HG02973 (cell line): ENCODE results near the gene SLC35F6.
"Not testable (repeated sequence)": the region's sequence is repeated elsewhere in the genome, so short reads cannot be mapped to it uniquely, and the experiment has no call there.

Source experiments
- ATAC-seq: cut with Tn5 transposase; IDR thresholded peaks from one replicate; pipeline ENCODE4 v1.9.1; 2021; ENCODE audit warnings: moderate library complexity; ENCODE audit not compliant: unreplicated experiment

Gene SLC35F6

DNA sequence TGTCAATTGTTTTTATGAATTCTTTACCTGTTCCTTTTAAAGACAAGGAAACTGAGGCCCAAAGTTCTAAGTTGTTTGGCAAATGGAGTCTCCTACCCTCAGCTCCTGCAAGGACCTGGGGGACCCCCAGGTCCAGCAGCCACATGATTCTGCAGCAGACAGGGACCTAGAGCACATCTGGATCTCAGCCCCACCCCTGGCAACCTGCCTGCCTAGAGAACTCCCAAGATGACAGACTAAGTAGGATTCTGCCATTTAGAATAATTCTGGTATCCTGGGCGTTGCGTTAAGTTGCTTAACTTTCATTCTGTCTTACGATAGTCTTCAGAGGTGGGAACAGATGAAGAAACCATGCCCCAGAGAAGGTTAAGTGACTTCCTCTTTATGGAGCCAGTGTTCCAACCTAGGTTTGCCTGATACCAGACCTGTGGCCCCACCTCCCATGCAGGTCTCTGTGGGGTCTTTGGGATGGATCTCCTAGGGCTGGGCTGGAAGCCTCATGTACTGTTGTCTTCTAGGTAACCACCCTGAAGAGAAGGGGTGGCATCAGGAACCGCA lies 16.2 kb downstream of the SLC35F6 start:
- no peak for ATAC-seq

DNA sequence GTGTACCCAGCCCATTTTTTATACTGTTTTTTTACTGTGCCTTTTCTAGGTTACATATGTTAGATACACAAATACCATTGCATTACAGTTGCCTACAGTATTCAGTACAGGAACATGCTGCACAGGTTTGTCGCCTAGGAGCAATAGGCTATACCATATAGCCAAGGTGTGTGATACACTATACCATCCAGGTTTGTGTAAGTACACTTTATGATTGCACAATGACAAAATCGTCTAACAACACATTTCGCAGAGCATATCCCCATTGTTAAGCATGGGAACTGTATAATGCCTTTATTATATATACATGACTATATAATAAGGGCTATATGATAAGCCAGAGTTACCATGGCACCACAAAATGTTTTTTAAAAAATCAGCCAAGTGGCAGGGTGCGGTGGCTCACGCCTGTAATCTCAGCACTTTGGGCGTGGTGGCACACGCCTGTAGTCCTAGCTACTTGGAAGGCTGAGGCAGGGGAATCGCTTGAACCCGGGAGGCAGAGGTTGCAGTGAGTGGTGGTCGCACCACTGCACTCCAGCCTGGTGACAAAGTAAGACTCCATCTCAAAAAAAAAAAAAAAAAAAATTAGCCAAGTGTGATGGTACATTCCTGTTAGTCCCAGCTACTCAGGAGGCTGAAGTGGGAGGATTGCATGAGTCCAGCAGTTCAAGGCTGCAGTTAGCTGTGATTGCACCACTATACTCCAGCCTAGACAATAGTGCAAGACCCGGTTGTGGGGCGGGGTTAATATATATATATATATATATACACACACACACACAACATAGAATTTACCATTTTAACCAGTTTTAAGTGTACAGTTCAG lies 19.0 kb downstream of the SLC35F6 start:
- ATAC-seq: no peak

DNA sequence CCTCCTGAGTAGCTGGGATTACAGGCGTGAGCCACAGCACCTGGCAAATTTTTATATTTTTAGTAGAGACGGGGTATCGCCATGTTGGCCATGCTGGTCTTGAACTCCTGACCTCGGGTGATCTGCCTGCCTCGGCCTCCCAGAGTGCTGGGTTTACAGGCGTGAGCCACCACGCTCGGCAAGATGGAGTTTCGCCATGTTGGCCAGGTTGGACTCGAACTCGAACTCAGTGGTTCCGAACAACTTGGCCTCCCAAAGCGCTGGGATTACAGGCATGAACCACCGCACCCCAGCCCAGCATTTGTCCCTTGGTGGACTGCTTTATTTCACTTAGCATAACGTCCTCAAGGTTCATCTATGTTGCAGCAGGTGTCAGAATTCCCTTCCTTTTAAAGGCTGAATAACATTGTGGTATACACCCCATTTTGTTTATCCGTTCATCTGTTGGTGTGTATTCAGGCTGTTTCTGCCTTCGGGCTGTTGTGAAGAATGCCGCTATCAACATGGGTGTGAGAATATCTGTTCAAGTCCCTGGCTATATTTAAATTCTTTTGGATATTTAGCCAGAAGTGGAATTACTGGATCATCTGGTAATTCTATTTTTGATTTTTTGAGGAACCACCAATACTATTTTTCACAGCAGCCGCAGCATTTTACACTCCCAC lies 20.6 kb downstream of the SLC35F6 start:
- ATAC-seq: no peak

DNA sequence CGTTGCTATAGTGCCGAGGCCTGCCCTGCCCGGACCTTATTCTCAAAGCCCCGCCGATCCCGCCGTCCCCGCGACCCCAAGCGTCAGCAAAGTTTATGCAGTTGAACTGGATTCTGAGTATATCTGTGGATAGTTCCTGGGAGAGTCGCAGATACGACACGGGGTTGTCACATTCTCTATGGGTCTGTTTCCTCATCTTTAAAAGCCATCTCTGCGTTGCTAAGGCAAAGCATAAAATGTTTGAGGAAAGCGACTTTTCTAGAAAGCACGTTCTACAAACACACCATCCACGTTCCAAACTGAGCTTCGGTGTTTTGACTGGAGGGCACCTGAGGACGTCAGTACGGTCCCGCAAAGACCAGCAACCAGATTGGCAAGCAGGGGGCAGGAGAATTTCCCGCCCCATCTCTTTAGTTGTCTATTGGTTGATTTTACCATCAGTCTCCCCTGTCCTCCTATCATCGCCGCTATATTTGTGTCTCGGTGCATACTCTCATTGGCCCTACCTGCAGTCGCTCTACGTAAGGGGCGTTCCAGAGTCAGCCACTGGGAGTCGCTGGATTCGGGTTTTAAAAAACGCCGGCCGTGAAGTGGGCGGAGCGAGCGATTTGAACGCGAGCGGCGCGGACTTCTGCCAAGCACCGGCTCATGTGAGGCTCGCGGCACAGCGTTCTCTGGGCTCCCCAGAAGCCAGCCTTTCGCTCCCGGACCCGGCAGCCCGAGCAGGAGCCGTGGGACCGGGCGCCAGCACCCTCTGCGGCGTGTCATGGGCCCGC lies 21.5 kb downstream of the SLC35F6 start, which contains the start of gene CENPA:
Gene CENPA (plus strand): TSS at position 626 of the 776 bp plus-strand sequence. CDS start 141 bp downstream, at position 767.
- ATAC-seq: peak; percentile 95

DNA sequence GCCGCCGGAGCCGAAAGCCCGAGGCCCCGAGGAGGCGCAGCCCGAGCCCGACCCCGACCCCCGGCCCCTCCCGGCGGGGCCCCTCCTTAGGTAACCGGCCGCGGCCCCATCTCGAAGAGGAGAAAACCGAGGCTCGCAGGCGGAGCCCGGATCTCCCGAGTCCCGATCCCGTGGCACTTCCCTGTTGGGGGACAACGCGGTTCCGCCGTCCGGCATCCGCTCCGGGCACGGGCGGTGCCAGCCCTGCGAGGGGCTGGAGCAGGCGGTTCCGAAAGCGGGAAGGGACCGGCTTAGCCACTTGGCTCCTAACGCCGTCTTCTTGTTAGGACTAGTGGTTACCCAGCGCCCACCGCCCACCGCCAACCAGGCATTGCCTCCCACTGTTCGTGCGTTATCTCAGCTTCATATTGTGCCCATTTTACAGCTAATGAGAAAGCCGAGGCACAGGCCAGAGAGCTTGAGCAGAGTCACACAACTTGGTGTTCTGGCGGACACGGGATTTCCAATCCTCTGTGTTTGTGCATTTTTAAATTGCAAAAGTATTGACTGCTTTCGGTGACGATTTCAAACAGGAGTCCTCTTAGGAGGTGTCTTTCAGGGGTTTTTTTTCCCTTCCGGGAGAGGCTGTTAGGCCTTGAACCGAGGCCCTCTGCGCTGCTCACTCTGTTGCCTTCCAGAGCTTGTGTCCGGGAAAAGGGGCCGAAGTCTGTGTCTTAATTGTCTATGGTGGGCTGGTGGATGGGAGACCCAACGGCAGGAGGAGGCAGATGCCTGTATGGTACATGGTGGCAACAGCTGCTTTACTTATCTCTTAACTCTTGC lies 22.3 kb downstream of the SLC35F6 start:
- ATAC-seq: peak; percentile 3

DNA sequence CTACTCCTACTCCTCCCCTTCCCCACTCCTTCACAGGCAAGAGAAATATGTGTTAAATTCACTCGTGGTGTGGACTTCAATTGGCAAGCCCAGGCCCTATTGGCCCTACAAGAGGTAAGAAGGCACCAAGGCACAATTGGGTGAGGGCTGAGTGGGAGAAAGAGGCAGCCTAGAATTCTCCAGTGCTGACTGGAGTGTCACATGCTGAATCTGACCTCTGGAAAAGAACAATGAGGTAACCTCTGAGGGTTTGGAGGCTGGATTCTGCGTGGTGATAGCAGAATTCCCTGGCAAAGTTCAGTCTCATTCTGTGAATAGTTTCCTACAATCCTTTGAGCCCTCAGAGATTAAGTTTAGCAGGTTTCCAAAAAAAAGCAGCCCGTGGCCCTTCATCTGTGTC lies 28.6 kb downstream of the SLC35F6 start:
- ATAC-seq: no peak

DNA sequence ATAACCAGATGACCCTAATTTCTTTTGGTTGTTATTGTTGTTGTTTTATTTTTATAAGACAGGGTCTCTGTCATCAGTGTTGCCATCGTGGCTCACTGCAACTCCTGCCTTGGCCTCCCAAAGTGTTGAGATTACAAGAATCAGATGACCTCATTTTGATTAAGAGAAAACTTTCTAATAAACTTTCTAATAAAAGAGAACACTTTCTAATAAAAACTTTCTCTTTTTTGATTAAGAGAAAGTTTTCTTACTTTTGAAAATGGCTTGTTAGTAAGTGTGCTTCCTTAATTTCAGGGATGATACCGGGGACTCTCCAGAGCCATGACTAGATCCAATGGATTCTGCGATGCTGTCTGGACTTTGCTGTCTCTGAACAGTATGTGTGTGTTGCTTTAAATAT lies 29.4 kb downstream of the SLC35F6 start:
- ATAC-seq: no peak

DNA sequence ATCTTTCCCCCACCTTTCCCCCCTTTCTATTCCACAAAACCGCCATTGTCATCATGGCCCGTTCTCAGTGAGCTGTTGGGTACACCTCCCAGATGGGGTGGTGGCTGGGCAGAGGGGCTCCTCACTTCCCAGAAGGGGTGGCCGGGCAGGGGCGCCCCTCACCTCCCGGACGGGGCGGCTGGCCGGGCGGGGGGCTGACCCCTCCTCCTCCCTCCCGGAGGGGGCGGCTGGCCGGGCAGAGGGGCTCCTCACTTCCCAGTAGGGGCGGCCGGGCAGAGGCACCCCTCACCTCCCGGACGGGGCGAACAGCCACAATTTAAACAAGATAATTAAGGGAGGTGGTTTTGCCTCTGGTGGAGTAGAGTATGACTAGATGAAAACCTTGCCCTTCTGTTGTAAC lies 31.1 kb downstream of the SLC35F6 start:
- ATAC-seq: not testable (repeated sequence)

DNA sequence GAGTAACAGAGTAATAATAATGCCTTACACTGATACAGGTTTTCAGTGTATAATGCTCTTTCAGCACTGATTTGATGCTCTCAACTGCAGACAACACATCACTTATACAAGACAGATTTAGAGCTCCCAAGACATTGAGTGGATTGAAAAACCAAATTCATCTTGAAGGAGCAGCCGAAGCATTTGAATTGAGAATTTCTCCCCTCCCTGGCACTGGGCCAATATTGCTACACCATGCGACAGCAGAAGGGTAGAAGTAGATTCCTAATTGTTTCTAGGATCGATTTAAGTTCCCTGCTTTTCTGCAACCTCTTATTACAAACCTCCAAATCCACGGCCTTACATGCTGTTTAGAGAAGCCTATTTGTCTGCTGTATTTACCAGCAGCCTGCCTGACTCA lies 37.2 kb downstream of the SLC35F6 start:
- no peak for ATAC-seq

DNA sequence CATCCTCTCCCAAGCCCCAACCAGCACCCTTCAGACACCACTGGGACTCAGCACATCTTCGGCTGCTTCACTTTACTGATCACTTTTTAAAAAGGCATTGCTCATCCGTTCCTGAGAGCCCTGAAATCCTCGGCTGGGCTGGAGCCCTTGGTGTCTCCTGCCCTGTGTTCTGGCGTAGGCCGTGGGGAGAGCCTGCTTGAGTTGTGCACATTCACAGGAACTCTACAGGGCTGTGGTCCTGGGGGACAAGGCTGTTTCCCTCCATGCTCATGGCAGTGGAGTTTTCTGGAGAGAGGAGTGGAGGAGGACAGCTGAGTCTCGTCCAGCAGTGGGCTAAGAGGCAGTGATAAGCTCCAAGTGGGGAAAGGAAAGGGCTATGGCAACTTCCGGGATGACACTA lies 37.7 kb downstream of the SLC35F6 start:
- ATAC-seq: no peak

DNA sequence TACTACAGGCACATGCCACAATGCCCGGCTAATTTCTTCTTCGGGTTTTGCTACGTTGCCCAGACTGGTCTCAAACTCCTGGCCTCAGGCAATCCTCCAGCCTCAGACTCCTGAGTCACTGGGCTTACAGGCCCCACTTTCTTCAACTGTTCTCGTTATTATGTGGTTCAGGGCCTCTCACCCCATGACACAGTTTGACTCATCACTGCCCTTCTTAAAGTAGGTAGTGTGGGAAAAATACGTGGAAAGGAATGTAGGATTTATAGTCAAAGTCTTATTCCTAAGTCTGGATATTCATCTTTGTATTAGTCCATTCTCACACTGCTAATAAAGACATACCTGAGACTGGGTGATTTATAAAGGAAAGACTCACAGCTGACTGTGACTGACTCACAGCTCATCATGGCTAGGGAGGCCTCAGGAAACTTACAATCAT lies 41.2 kb downstream of the SLC35F6 start:
- ATAC-seq: no peak

DNA sequence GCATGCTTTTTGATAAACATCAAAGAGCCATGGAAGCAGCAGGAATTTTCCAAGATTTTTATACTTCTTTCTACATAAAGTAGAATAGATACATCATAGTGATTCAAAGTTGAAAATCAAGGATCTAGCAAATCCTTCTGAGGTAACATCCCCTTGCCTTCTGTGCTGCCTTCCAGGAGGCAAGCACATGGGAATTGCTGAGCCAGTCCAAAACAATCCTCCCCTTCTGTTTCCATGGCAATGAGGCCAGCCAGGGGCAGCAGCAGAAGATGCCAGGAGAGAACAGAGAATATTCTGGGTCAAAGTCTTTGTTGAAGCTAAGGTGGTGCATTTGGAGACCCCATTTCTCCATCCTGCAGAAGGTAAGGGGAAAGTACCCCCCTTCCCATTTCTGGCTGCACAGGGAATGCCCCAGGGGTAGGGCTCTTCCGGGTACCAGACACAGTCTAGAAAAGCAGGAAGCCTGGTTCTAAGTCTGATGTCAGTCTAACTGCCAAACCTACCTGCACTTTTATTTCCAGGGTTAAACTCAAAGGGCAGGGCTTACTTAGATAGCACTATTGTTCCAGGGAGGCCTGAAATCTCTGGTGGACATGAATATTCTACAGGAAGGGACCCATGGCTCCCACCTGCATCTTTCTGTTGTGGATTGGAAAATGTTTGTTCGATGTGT lies 43.8 kb downstream of the SLC35F6 start:
- no peak for ATAC-seq

DNA sequence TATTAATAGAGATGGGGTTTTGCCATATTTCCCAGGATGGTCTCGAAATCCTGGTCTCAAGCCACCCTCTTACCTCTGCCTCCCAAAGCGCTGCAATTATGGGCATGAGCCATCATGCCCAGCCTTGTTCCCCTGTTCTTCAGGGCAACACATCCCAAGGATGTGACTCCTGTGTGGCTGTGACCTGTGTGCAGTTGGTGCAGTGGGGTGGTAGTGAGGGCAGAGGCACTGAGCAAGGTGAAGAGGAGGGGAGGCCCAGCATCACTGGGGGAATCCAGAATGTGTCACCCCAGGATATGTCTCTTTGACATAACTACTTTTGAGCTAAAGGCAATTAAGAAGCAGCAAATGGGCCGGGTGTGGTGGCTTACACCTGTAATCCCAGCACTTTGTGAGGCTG lies 45.1 kb downstream of the SLC35F6 start:
- ATAC-seq: no peak

DNA sequence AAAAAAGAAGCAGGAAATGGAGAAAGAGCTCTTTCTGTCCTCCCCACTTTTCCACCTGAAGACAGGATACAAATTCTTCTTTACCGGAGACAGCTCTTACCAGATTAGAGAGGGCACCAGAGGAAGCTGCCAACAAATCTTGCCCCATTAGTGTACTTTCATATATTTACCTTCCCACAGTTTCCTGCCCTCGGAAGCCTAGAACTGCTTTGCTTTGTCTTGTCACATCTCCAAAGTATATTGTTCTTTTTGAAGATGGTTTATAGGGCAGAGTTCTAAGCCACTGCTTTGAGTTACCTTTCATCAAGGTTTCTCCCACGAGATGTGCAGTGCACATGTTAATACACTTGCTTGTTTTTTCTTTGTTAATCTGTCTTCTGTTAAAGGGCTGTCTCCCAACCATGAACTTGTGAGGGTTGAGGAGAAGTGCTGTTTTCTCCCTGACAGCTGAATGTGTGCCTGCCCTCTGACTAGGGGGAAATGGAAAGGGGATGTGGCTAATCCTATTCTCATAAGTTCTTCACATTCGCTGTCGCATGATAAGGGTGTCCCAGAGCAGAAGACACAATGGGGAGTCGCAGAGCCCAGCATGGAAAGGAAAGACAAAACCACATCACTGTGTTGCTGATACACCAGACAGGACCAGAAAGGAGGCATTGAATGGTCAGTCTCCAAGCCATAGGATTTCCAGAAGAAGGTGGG lies 45.9 kb downstream of the SLC35F6 start:
- ATAC-seq: no peak

DNA sequence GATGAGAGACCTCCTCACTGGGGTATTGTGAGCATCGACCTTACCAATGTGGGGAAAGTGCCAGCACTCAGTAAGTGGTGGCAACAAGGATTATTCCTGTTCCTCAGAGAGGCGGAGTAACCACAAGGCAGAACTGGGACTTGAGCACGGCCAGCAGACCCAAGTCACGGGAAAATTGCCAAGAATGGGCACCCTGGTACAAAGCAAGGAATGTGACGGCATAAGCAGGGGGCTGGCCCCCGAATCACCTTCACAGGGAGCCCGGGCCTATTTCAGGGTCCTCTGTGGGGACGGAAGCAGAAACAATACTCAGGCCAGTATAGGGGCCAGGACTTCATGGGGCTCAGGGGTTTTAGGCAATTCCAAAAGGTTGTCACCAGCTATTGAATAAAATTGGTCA lies 47.2 kb downstream of the SLC35F6 start:
- no peak for ATAC-seq

DNA sequence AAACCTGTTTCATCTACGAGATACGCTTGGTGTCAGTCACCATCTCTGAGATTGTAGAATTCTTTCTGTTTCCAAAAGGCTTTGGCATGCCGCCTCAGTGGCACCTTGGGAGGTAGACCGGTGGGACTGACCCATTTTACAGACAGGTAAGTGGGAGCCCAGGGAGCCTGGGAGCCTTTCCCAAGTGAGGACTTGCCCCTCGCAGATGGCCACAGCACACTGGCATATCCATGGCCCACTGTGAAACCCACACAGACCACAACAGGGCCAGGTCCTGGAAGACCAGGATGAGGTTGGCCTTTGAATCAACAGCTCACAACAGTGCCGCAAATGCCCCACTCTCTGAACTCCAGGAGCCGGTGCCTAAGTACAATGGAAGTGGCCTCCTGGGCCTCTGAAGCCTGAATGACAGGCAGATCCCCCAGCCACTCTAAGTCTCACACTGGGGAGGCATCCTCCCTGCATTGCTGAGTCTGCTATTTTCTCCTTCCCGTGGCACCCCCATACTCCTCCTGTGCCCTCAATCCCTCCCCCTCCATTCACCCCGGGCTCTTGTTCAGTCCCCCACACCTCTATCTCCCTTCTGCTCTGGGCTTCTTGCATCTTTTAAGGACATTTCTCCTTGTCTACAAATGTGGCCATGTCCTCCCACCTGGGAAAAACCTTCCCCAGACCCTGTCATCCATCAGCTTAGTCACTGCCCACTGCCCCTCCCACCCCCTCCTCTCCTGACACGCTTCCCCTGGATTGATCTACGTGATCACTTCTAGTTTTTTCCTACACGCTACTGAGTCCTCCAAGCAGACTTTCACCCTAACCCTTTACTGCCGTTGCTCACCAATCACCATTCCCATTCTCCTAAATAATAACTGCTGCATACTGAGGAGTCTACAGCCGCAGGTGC lies 48.0 kb downstream of the SLC35F6 start:
- ATAC-seq: no peak

DNA sequence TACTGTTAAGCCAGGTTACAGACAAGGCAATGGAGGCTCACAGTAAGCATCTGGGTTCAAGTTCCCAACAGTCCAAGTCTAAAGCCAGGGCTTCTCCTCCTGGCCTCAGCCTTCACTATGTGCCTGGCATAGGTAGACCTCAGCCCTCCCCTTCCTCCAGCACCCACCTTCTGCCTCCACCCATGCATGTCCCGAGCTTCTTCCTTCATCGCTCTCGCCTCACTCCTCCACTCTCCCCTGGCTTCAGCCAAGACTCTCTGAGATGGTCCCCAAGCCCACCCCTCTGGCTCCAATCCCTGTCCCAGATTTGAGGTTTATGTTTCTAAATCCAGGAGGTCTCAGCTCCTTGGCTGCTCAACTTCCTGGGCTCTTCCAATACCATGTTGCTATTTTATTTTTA lies 48.6 kb downstream of the SLC35F6 start:
- ATAC-seq: no peak

DNA sequence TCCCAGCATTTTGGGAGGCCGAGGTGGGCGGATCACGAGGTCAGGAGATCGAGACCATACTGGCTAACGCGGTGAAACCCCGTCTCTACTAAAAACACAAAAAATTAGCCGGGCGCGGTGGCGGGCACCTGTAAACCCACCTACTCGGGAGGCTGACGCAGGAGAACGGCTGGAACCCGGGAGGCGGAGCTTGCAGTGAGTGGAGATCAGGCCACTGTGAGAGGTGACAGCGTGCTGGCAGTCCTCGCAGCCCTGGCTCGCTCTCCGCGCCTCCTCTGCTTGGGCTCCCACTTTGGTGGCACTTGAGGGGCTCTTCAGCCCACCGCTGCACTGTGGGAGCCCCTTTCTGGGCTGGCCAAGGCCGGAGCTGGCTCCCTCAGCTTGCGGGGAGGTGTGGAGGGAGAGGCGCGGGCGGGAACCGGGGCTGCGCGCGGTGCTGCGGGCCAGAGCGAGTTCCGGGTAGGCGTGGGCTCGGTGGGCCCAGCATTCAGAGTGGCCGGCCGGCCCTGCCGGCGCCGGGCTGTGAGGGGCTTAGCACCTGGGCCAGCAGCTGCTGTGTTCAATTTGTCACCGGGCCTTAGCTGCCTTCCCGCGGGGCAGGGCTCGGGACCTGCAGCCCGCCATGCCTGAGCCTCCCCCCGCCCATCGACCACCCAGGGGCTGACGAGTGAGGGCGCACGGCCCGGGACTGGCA lies 50.1 kb downstream of the SLC35F6 start:
- ATAC-seq: not testable (repeated sequence)
